Left forelimb (tissue), 1 donor: ENCODE data around the gene DMRT2.

ENCODE experiments used
- DNase-seq: peaks from one replicate; pipeline ENCODE4 v3.0.0-alpha.2; 2018; ENCODE audit warnings: low spot score

Gene DMRT2

DNA sequence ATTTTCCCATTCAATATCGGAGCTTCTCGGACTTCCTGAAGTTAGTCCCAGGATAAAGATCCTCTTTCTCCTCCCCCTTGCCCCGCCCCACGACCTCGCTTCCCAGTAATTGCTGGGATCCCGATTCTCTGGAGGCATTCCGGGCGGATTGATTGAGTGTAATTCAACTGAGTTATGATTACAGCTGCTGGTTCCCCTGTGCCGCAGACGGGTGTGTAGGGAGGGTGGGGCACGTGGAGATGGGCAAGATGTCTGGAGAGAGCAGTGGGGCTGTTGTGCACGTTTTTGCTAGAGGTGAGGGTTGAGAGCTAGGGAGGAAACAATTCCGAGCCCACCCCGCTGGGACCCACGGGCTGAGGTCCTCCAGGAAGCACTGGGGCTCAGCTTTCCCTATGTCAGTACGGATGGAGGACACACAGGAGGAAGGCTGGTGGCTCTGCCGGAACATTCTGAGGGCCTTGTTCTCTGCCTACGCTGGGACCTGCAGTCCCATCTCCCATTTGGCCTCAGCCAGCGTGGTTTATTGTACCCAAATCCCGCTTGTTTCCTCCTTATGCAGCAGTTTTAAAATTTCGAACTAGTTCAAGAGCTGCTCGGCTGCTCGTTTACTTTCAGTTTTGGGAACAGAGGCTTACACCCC lies 2.4 kb upstream of the DMRT2 start:
- no peak for DNase-seq

DNA sequence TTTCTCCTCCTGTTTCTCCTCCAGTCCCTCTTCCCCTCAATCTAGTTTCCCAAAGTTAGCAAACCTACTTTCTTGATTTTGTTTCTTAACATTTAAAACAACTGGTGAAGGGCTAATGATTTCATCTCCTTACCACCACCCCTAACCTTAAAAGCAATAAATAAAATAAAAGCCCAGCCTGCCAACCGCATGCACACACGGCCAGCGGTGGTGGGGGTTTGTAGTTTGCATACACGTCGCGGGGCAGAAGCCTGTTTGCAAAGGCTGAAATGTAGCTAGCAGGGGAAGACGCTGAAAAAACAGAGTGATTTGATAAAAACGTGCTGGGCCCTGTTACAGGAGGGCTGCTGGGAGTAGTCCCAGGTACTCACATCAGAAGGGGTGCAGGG lies 1.9 kb upstream of the DMRT2 start:
- DNase-seq = no peak

DNA sequence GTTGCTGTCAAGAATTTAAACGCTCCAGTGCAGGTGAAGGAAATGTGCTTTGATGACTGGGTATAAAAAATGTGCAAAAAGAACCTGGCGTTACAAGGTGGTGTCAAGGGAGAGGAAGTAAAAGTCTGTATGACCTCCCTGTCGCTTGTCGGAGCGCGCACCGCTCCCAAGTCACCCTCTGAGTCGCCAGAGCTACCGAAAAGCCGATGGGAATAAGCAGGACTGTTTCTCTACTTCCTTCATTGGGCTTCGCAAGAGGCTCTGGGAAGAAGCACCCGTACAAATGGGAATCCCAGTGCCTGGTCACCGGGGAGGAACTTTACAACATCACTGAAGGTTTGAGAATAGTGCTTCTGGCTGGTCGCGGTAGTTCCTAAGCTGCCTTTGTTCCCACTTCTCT lies 1.3 kb upstream of the DMRT2 start:
- no peak for DNase-seq

DNA sequence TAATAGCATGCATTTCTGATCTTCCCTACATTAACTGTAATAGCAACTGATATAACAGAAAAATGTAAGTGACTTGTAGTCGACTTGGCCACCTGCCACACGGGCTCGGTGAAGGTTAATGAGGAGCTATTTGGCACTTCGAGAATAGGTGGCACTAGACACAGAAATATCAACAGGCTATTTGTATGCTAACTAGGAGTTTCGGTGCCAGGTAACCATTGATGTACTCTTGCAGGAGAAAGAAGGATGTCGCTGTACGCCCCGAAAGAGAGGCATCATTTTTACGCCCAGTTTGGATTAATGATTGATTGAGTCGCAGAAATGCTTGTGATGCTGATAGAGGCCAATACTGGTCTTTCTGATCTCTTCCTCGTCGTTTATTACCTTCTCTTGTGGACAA lies 516 bp upstream of the DMRT2 start:
- DNase-seq = no peak

DNA sequence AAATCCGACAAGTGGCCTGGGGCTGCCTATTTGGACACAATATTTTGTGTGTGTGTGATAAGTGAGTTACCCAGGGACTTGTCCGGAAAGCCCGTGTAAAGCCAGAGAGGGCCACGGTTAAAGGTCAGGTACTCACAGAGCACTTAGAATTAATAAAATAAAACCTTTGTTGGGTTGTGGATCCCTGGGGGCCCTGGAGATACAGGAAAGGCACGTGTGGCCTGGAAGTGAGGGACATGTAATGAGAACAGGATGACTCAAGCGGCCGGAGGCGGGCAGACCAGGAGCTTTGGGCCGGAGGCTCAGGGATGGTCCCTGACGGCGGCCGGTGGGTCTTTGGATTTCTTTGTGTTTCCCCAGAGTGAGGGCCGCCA lies 1.0 kb downstream of the DMRT2 start:
- DNase-seq = no peak

DNA sequence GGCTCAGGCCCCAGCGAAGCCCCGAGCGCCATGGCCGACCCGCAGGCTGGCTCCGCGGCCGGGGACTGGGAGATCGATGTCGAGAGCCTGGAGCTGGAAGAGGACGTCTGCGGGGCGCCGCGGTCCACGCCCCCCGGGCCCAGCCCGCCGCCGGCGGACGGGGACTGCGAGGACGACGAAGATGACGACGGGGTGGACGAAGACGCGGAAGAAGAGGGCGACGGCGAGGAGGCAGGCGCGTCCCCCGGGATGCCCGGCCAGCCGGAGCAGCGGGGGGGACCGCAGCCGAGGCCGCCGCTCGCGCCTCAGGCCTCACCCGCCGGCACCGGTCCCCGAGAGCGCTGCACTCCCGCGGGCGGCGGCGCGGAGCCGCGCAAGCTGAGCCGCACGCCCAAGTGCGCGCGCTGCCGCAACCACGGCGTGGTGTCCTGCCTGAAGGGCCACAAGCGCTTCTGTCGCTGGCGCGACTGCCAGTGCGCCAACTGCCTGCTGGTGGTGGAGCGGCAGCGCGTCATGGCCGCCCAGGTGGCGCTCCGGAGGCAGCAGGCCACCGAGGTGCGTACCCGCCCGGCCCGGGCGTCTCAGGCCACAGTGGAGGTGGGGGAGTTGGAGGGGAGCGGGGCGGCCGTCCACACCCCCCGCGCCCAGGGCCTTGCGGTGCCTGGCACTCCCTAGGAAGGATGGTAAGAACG lies 1.6 kb downstream of the DMRT2 start:
- no peak for DNase-seq

DNA sequence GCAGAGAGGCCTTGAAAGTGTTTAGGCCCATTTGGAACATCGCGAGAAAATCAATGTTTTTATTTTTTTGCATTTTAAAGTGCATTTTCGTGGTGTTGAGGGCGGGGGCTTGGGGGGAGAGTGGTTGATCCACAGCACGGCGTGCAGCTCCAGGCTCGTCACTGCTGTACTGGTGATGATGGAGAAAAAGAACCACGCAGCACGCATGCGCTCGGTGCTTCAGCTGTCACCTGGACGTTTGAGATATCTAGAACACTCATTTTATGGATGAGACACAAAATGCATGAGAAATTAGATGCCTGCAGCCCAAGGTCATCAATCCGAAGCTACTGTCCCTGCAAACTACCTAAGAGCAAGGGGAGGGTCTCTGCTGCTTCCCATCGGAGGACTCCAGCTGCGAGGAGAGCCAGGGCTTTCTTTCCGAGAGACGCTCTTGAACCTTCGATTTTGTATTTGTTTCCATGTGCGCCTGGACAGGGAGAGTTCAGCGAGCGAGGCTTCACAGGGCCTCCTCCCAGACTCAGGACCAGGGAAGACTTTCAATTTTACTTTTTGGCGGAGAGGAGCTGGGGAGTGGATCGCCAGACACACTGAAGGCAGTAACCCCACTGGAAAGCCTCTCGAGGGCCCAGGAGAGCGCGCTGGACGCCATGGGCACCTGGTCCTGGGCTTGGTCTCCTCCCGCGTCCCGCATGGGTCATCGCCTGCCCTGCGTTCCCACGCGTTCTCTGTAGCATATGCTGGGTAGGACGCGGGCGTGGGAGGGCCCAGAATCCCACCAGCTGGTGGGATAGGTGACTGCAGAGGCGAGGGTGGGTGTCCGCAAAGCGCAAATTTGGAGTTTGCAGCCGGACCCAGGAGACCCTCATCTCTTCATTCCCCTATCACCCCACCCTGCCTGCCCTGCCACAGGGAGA lies 2.5 kb downstream of the DMRT2 start:
- no peak for DNase-seq

DNA sequence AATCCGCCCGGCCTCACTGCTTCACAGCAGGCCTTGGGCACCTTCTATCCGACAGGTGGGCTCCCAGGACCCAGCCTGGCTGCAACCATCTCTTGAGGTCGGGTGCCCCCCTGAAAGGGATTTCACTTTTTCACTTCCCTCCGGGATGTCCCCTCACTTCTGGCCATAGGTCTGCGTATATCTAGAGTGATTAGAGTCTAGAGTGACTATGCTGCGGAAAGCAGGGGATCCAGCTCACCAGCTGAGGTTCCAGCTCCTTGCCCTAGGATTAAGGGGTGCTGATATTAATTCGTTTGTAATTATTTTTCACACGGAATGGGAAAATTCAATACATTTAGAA lies 3.1 kb downstream of the DMRT2 start:
- no peak for DNase-seq

DNA sequence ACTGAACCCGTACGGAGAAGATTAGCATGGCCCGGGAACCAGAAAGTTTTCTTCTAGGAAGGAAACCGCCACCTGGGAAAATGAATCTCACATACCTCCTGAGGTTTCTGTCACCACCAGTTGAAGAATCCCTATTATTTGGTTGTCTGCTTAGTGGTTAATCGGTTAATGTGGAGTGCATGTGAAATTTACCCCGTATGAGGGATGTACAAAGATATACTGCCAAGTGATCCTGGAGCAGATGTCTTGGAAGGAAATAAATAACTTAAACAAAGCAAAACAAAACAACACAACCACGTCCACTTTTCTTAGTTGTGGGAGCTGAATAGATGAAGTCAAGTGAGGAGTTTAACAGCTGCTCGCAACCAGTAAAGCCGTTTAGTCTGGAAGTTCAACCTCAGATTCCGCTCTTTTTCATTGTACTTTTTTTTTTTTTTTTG lies 3.8 kb downstream of the DMRT2 start:
- DNase-seq = no peak

DNA sequence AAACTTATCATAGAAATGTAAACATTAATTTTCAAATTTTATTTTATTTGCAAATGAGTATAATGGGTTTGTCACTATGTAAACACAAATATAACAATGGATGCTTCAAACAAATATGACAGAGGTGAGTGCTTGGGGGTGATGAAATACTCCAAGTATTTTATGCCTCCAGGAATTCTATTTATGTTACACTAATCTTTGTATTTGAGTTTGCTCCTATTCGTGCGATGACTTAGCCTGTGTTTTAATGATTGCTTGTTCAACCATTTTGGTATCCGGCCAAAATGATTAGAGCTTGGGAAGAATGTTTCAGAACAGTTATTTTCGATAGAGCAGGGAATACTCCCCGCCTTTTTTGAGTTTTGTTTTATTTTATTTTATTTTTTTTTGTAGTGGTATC lies 5.0 kb downstream of the DMRT2 start:
- DNase-seq = no peak

DNA sequence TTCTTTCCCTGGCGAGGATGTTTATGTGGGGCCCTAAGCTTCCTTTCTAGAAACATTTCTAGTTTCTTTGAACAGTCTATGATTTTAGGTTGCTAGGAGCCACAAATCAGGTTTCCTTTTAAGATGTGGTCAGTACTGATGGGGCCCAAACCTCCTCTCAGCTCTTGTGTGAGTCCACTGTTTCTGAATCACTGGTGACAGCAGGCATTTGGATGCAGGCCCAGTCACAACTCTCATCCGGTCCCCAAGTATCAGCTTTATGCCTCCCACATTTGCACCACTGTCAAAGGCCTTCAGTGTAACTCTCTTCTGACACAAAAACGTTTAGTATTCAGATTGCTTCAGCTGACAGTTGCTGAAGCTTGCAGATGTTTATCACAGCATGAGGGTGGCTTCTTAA lies 7.8 kb downstream of the DMRT2 start:
- no peak for DNase-seq

DNA sequence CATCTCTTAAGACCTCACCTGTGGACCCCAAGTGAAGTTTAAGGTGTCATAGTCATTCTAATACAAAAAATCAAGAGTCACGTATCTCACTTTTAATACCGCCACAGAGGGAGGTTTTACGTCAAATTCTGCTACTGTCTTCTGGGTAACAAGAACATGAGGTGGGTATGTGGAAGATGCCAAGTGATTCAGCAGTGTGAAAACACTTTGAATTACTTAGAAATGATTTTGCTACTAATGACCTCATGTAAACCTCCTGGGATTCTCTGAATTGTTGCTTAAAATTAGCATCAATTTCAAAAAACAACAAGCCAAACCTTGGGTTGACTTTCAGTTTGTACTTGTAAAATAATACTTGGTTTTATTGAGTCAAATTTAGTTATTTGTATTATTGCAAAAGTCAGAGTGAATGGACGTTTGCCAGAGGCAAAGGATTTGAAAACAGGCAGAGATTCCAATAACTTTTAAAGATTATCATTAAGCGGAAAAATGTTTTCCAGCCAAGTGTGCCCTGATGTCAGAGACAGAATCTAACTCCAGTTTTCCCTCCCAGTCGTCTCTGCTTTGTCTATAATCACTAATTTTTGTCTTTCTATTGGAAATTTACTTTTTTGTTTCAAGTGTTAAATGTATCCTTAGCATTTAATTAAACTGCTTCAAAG lies 8.8 kb downstream of the DMRT2 start:
- no peak for DNase-seq

DNA sequence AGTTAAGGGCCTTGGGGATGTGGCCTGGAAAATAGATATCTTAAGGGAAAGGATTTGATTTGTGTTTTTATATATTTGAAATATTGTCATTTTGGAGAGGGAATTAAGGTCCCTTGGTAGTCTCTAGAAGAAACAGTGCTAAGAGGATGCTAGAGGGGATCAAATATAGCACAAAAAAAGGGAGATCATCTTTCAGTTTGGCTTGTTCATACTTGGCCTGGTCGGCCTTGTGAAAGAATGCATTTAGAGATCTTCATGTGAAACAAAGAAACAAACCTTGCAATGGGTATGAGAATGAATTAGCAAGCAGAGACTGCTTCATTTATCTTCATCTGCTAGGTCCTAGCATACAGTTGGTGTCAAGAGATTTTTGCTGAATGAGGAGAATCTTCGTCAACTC lies 15.0 kb downstream of the DMRT2 start:
- DNase-seq = no peak

DNA sequence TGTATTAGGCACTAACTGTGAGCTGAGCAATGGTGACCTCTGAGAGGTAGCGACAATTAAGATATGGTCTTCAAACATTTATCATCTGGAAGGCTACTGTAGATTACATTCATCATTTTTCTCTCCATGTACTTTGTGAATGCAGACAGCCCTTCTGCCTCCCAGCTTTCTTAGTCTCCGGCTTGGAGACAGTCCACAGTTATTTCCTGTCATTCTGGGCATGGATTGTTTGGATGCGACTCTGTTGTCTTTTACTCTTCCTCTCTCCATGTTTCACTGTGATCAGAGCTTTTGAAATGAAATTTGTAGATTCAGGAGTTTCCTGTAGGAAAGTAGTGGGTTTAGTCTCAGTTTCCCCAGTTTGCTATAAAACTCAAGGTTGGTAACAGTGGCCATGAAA lies 20.5 kb downstream of the DMRT2 start:
- DNase-seq = no peak

DNA sequence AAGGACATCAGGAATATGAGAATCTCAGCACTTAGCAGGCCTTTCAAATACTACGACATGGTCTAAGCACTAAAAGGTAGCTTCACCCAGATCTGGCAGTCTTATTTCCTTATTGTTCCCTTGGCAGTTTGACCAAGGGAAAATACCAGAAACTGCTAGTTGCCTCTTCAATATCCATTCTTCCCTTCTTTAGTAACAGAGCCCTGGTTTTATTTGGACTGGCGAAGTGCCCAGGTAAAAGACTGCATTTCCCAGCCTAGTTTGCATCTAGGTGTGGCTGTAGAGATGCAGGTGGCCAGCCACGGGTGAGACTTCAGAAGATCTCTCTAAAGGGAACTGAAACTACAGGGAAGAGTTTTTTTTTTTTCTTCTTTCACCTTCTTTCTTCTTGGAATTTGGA lies 21.6 kb downstream of the DMRT2 start:
- DNase-seq = no peak

DNA sequence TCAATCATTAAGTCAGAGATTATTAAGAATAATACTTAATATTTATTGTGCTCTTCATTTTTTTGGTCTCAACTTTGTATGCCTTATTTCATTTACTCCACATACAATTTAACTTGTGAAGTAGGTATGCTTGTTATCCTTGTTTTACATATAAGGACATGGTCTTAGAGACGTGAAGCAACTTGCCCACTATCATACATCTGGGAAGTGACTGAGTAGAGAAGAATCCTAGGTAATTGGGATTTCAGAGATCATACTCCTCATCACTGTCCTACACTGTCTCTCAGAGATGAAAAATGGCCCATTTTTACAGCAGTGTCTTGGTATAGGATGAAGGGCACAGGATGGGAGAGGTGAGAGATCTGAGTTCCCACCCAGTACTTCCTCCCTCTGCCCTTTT lies 23.3 kb downstream of the DMRT2 start:
- DNase-seq = no peak

DNA sequence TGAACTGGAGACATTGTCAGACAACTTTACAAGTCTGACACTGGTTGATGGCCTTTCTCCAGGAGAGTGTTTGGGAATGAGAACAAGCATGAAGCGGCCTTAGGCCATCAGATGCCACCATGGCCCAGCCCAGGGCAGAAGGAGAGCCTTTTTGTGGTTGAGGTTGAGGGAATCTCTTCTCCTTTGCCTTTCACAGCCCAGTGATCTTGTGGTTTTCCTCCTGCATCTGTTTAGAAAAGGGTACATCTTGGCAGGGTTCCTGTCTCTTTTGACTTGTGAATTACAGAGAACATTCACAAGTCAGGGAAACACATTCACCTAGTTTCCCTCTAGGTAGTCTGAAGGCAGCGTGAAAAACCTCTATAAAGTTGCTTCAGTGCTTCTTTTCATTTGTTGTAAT lies 27.5 kb downstream of the DMRT2 start:
- DNase-seq = no peak

DNA sequence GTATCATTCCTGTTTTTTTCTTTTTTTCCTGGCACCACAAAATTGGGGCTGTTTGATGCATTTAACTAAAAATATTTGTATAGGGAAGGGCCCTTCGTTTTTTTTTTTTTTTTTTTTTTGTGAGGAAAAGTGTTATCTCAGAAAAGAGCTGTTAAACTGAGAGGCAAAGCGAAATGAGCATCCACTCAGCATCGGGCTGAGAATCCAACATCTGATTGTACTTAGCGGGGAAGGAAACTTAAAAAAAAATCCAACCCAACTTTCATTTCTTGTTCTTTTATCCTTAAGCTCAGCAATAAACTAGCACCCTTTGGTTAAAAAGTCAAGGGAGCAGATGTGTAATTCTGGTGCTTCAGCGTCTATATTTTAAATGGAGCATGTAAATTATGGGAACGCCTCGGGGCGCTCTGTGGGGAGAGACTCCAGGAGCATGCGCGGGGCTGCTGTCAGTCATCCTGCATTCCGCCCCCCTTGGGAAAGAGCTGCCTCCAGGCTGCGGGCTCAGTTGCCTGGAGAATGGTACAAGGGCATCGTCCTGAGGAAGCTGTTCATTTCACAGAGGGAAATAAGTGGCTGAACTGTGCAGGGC lies 33.3 kb downstream of the DMRT2 start:
- peak; percentile 74 for DNase-seq

DNA sequence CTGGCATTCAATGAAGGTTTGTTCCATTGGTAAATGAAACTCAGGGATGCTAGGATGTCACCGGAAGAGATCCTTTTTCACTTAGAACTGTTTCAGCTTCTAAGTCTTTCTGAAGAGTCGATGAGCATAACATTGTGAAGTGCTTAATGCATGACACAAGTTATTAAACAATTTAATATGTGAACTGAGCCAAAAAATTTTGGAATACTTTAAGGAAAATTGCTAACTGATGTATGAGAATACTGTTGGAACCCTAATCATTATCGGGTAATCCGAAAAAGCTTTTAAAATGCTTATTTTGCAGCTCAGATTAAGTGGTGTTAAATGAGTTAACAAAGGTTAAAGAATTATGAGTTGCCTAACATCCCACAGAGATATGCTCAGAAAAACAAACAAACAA lies 34.9 kb downstream of the DMRT2 start:
- DNase-seq = no peak

DNA sequence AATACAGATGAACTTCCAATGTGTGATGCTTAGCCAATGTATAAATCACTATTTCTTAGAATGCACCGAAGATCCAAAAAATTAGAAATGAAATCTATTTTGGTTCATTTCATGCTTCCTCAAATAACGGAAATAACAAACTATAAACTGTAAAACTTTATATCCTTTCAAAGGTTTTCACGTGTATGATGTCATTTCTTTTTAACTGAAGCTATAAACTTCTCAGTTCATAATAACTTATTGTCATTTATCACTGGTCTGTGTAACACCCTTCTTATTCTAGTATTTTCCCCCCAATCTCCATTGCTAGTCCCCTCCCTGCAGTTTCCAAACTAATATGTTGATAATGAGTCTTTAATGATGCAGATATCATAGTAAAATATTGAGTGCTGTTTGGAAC lies 36.4 kb downstream of the DMRT2 start:
- no peak for DNase-seq

DNA sequence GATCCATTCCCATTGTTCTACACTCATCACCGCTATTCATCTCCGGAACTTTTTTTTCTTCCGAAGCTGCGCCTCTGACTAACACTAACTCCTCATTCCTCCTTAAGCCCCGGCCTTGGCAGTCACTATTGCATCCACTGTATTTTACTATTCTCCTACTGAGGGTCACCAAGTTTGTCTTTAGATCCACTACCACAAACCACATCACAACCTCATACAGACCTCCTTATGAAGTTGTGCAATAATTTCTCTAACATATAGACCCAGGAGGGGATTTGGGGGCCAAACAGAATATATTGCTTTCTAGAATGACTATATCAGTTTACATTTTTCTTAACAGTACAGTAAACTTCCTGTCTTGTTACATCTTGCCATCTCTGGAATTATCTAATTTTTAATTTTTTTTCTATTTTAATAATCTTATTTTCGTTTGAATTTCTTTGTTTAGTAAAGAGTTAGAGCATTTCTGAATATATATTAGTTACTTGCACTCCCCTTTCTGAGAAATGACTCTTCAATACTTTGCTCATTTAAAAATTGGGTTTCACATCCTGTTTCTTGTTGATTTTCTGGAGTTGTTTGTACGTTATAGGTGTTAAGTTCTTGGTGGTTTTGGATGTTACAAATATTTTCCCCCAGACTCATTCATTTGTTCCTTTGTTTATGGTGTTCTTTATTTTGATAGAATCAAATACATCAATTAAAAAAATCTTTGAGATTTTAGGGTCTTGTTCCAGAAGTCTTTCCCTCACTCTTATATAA lies 37.1 kb downstream of the DMRT2 start:
- no peak for DNase-seq

DNA sequence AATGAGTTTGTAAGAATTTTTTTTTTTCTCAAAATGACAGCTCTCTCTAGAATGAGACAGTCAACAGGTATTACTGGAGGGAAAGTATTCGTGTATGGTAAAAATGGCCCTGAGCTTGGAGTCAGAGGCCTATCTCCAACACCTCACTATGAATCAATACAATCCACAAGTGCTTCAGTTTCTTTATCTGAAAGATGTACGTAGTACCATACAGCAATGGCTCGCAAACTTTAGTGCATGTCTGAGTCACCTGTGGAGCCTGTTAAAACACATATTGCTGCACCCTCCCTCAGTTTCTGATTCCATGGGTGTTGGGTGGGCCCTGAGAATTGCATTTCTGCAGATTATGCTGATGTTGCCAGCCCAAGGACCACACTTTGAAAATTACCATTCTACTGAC lies 44.6 kb downstream of the DMRT2 start:
- no peak for DNase-seq
